Measurements from ENCODE around the gene ARRB1. TPM values are rescaled to one million over a fixed set of nuclear protein-coding genes. Genes with fewer than 3 reads are reported as not detected.
"Not testable (repeated sequence)": the region's sequence is repeated elsewhere in the genome, so short reads cannot be mapped to it uniquely, and the experiment has no call there.

Gene ARRB1
- total RNA-seq, 1 donor from 2014 or later = 187 TPM

- peaks cover 98% of the 10 kb centered on the region for H3K36me3 ChIP-seq
- intact Hi-C loops (cut with DNase I) = no loop called here
- no peak overlapping the region for H3K4me3 ChIP-seq
- peak; percentile 15 to 27 for ATAC-seq
- peak; percentile 76 for DNase-seq
- H3K27ac ChIP-seq = peak overlapping the region; percentile 67
- no peak for TF ChIP-seq CTCF (IDR thresholded peaks at IDR 0.05)
- H3K27me3 ChIP-seq (ENCODE audit: low read depth) = no peaks in the 10 kb centered on the region
- no peaks in the 10 kb centered on the region for H3K9me3 ChIP-seq
- peaks cover 40% of the 10 kb centered on the region for H3K4me1 ChIP-seq
Measured at GRCh38 chr11:75275581-75275980, 75.9 kb downstream of the ARRB1 start.

GRCh38 chr11:75274716-75275115 lies 76.7 kb downstream of the ARRB1 start:
- peak overlapping the region; percentile 67 for H3K27ac ChIP-seq
- DNase-seq; H3K9me3 ChIP-seq; intact Hi-C loops (cut with DNase I); H3K4me3 ChIP-seq; H3K27me3 ChIP-seq (ENCODE audit: low read depth); ATAC-seq: not testable (repeated sequence)
- peaks cover 99% of the 10 kb centered on the region for H3K36me3 ChIP-seq
- H3K4me1 ChIP-seq = peaks cover 31% of the 10 kb centered on the region

DNA sequence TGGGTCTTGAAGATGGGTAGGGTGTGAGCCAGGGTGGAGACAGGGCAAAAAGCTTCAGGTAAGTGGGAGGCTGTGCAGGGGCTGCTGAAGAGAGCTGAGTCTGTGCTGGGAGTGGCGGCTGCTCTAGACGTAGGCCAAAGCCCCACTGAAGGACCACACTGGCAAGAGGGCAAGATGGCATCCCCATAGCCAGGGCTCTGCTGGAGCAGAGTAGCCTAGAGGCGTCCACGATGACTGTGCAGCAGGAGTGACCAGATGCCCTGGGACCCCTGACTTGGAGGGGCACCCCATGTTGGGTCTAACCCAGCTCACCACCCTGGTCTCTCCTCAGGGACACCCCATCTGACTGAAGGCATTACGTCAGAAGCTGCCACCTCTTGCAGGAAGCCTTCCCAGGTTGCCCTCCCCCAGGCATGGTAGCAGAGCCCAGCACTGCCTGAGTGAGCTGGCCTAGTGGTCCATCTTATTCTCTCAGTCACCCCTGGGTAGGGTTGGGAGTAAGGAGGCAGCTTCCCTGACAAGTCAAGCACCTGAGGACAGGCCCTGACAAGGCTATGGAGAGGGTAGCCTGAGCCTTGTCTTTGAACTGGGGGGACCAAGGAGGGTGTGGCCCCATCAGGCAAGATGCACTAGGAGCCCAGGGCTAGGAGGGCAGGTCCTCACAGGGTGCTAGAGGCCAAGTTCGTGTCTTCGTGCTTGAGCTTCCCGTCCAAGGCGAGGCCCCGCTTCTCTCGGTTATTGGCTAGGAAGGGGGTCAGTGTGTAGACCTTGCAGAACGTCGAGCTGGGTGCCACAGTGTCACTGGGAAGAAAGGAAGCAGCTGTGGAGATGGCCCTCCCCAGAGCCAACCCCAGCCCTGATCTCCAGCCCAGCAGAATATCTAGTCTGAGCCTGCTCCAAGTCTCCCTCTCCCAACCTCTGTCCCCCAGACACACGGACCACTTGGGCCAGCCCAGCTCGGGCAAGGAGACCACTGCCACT lies 77.8 kb downstream of the ARRB1 start:
- H3K27ac ChIP-seq = no peak overlapping the region
- no peaks in the 10 kb centered on the region for H3K9me3 ChIP-seq
- H3K36me3 ChIP-seq = peaks cover 99% of the 10 kb centered on the region
- ATAC-seq = peak; percentile 4 to 6
- intact Hi-C loops (cut with DNase I) = no loop called here
- H3K4me1 ChIP-seq = peaks cover 25% of the 10 kb centered on the region
- DNase-seq = no peak
- H3K4me3 ChIP-seq = no peak overlapping the region
- no peak for TF ChIP-seq CTCF (IDR thresholded peaks at IDR 0.05)
- H3K27me3 ChIP-seq (ENCODE audit: low read depth) = no peaks in the 10 kb centered on the region

GRCh38 chr11:75272821-75273301 lies 78.6 kb downstream of the ARRB1 start:
- Histone ChIP-seq H3K36me3 (peaks cover 98% of the 10 kb centered on the region), H3K27ac (no peak overlapping the region), H3K9me3 (no peaks in the 10 kb centered on the region), H3K4me1 (peaks cover 25% of the 10 kb centered on the region), H3K4me3 (no peak overlapping the region), H3K27me3 (ENCODE audit: low read depth) (no peaks in the 10 kb centered on the region)
- intact Hi-C loops (cut with DNase I) = no loop called here
- no peak for DNase-seq
- no peak for TF ChIP-seq CTCF (IDR thresholded peaks at IDR 0.05)
- ATAC-seq = no peak

GRCh38 chr11:75272391-75272790 lies 79.1 kb downstream of the ARRB1 start:
- H3K4me3 ChIP-seq = no peak overlapping the region
- peaks cover 25% of the 10 kb centered on the region for H3K4me1 ChIP-seq
- DNase-seq (no peak), ATAC-seq (no peak)
- no peaks in the 10 kb centered on the region for H3K9me3 ChIP-seq
- H3K36me3 ChIP-seq = peaks cover 98% of the 10 kb centered on the region
- H3K27ac ChIP-seq = no peak overlapping the region
- intact Hi-C loops (cut with DNase I) = no loop called here
- no peaks in the 10 kb centered on the region for H3K27me3 ChIP-seq (ENCODE audit: low read depth)
- TF ChIP-seq CTCF (IDR thresholded peaks at IDR 0.05) = no peak

- Histone ChIP-seq H3K36me3 (peaks cover 98% of the 10 kb centered on the region), H3K9me3 (no peaks in the 10 kb centered on the region), H3K27me3 (ENCODE audit: low read depth) (no peaks in the 10 kb centered on the region), H3K27ac (no peak overlapping the region), H3K4me1 (peaks cover 20% of the 10 kb centered on the region), H3K4me3 (no peak overlapping the region)
- intact Hi-C loops (cut with DNase I) = no loop called here
- DNase-seq (no peak), ATAC-seq (no peak)
- no peak for TF ChIP-seq CTCF (IDR thresholded peaks at IDR 0.05)
Measured at GRCh38 chr11:75271730-75272129, 79.7 kb downstream of the ARRB1 start.

Data from lower lobe of right lung (tissue), 2 donors.